H1 (cell line): ENCODE data around the gene KCNE1. TPM values are rescaled to one million over a fixed set of nuclear protein-coding genes. Genes with fewer than 3 reads are reported as not detected.

Experiments
- CTCF ChIA-PET: fragments of 300-600 bp; sonication (Branson Sonifier 250); formaldehyde crosslinking; loops from one replicate; lab custom pipeline; 2021; ENCODE audit not compliant: partially characterized antibody; lab: Charles Lee
- POLR2A ChIA-PET: fragments of 300-600 bp; sonication (Branson Sonifier 250); formaldehyde crosslinking; loops from one replicate; lab custom pipeline; 2021; ENCODE audit warnings: inconsistent platforms; ENCODE audit not compliant: partially characterized antibody; lab: Charles Lee
- DNase-seq, 2 experiments: peaks; one replicate each; pipeline versions ENCODE4 v3.0.0 to v3.0.0-alpha.2; 2010 to 2022; ENCODE audit warnings: low spot score in 2 of 2, low read depth in 1 of 2, mixed read lengths in 1 of 2
- FAIRE-seq: peaks from 2 replicates; lab custom pipeline; 2011; peaks lifted over from hg19 to GRCh38; lab: Jason Lieb, UNC
- H2AFZ ChIP-seq: 2 replicates; pipeline ENCODE4 v1.8.1; 2012; ENCODE audit warnings: low read length, inconsistent platforms
- H2AK5ac ChIP-seq: 2 replicates; pipeline ENCODE4 v1.6.1; 2013; ENCODE audit warnings: low read depth, low read length
- H2BK120ac ChIP-seq: replicated peaks from 2 replicates; pipeline ENCODE3; 2013; ENCODE audit warnings: low read depth, low read length, inconsistent platforms
- H2BK12ac ChIP-seq: 2 replicates; pipeline ENCODE4 v1.6.1; 2013; ENCODE audit warnings: low read depth, low read length
- H2BK15ac ChIP-seq: 2 replicates; pipeline ENCODE4 v1.6.1; 2013; ENCODE audit warnings: low read length
- H2BK20ac ChIP-seq: 2 replicates; pipeline ENCODE4 v1.6.1; 2013; ENCODE audit warnings: low read length
- H2BK5ac ChIP-seq: 2 replicates; pipeline ENCODE4 v1.6.1; 2013; ENCODE audit warnings: low read depth, low read length
- H3K14ac ChIP-seq: 2 replicates; pipeline ENCODE4 v1.6.1; 2013; ENCODE audit warnings: inconsistent platforms; ENCODE audit not compliant: insufficient read length
- H3K18ac ChIP-seq: 2 replicates; pipeline ENCODE4 v1.6.1; 2013; ENCODE audit warnings: low read length; ENCODE audit errors: extremely low read depth
- H3K23ac ChIP-seq: 2 replicates; pipeline ENCODE4 v1.6.1; 2013; ENCODE audit warnings: inconsistent platforms; ENCODE audit not compliant: insufficient read length
- H3K23me2 ChIP-seq: 2 replicates; pipeline ENCODE4 v1.6.1; 2013; ENCODE audit warnings: low read depth, low read length
- H3K27ac ChIP-seq: 2 replicates; pipeline ENCODE4 v1.6.1; 2011; ENCODE audit warnings: low read depth, low read length, inconsistent platforms
- H3K27me3 ChIP-seq, 4 experiments: replicated peaks in 1 of 4; 1 replicate in 1 of 4; 2 replicates in 3 of 4; pipeline versions ENCODE4 v1.6.1 to v1.8.1; 2011 to 2013; ENCODE audit warnings: low read length in 3 of 4, mild to moderate bottlenecking in 3 of 4, inconsistent platforms in 2 of 4, mixed read lengths in 2 of 4, moderate library complexity in 1 of 4; ENCODE audit not compliant: control insufficient read depth in 3 of 4, insufficient read depth in 3 of 4; ENCODE audit errors: extremely low read depth in 1 of 4
- H3K36me3 ChIP-seq, 4 experiments: 2 replicates each; pipeline versions ENCODE4 v1.6.1 to v1.8.1; 2011 to 2013; ENCODE audit warnings: mild to moderate bottlenecking in 4 of 4, low read length in 3 of 4, moderate library complexity in 2 of 4, control low read depth in 1 of 4, inconsistent platforms in 1 of 4; ENCODE audit not compliant: insufficient read depth in 4 of 4, control insufficient read depth in 2 of 4
- H3K4ac ChIP-seq: replicated peaks from 2 replicates; pipeline ENCODE3; 2013; ENCODE audit warnings: low read length, low read depth, mixed read lengths, inconsistent platforms; ENCODE audit not compliant: insufficient read length
- H3K4me1 ChIP-seq, 4 experiments: replicated peaks in 1 of 4; 1 replicate in 1 of 4; 2 replicates in 3 of 4; pipeline versions ENCODE4 v1.6.1 to v1.8.1; 2011 to 2013; ENCODE audit warnings: low read length in 3 of 4, inconsistent platforms in 2 of 4, mixed read lengths in 1 of 4; ENCODE audit not compliant: insufficient read depth in 4 of 4, control insufficient read depth in 3 of 4
- H3K4me2 ChIP-seq, 2 experiments: 2 replicates each; pipeline versions ENCODE4 v1.6.1 to v1.8.1; 2011 to 2013; ENCODE audit warnings: low read depth in 2 of 2, low read length in 2 of 2, control low read depth in 1 of 2, inconsistent platforms in 1 of 2, mild to moderate bottlenecking in 1 of 2; ENCODE audit not compliant: insufficient read depth in 1 of 2
- H3K4me3 ChIP-seq, 4 experiments: fragments of 200-600, 300-600 bp in 1 of 4; sonication (generic), shearing (Covaris generic), sonication (Bioruptor Twin) in 1 of 4; 2 replicates each; pipeline versions ENCODE4 v1.5.1 to v1.8.1; 2011 to 2016; ENCODE audit warnings: low read length in 4 of 4, low read depth in 3 of 4, control low read depth in 2 of 4, inconsistent platforms in 2 of 4, mild to moderate bottlenecking in 2 of 4, mixed read lengths in 1 of 4, moderate library complexity in 1 of 4; ENCODE audit not compliant: insufficient read depth in 2 of 4; ENCODE audit errors: extremely low read depth in 1 of 4
- H3K56ac ChIP-seq: replicated peaks from 2 replicates; pipeline ENCODE3; 2013; ENCODE audit warnings: low read depth, mild to moderate bottlenecking, mixed read lengths, low read length, inconsistent platforms; ENCODE audit not compliant: insufficient read length
- H3K79me1 ChIP-seq: 2 replicates; pipeline ENCODE4 v1.6.1; 2013; ENCODE audit warnings: low read depth, low read length, control low read depth
- H3K79me2 ChIP-seq, 2 experiments: 2 replicates each; pipeline versions ENCODE4 v1.6.1 to v1.8.1; 2012 to 2013; ENCODE audit warnings: low read length in 2 of 2, mild to moderate bottlenecking in 2 of 2, inconsistent platforms in 1 of 2; ENCODE audit not compliant: insufficient read depth in 2 of 2, control insufficient read depth in 1 of 2
- H3K9ac ChIP-seq, 4 experiments: replicated peaks in 1 of 4; 1 replicate in 1 of 4; 2 replicates in 3 of 4; pipeline versions ENCODE4 v1.6.1 to v1.8.1; 2011 to 2013; ENCODE audit warnings: low read depth in 3 of 4, low read length in 3 of 4, control low read depth in 2 of 4, mild to moderate bottlenecking in 2 of 4, moderate library complexity in 2 of 4, inconsistent platforms in 1 of 4; ENCODE audit errors: extremely low read depth in 1 of 4
- H3K9me3 ChIP-seq, 2 experiments: 2 replicates each; pipeline versions ENCODE4 v1.6.1 to v1.8.1; 2012 to 2013; ENCODE audit warnings: mild to moderate bottlenecking in 2 of 2, moderate library complexity in 2 of 2, control low read depth in 1 of 2, inconsistent platforms in 1 of 2, low read depth in 1 of 2, low read length in 1 of 2, mixed read lengths in 1 of 2; ENCODE audit not compliant: insufficient read depth in 2 of 2
- H4K20me1 ChIP-seq, 2 experiments: replicated peaks in 1 of 2; 2 replicates each; pipeline versions ENCODE3 to v1.8.1; 2011 to 2013; ENCODE audit warnings: inconsistent platforms in 2 of 2, low read length in 2 of 2, mild to moderate bottlenecking in 1 of 2; ENCODE audit not compliant: insufficient read depth in 2 of 2, control insufficient read depth in 1 of 2
- H4K5ac ChIP-seq: 2 replicates; pipeline ENCODE4 v1.6.1; 2013; ENCODE audit warnings: low read length, low read depth, mixed read lengths, inconsistent platforms; ENCODE audit not compliant: insufficient read length
- H4K8ac ChIP-seq: 2 replicates; pipeline ENCODE4 v1.8.0; 2013; ENCODE audit warnings: mild to moderate bottlenecking, moderate library complexity, low read length, inconsistent platforms; ENCODE audit not compliant: insufficient read depth; ENCODE audit errors: extremely low read depth
- H4K91ac ChIP-seq: replicated peaks from 2 replicates; pipeline ENCODE3; 2013; ENCODE audit warnings: low read length, mixed read lengths, inconsistent platforms; ENCODE audit not compliant: insufficient read length
- ATF3 ChIP-seq: IDR thresholded peaks from 2 replicates; pipeline ENCODE4 v1.6.1; 2011; ENCODE audit warnings: low read depth, mild to moderate bottlenecking, low read length; ENCODE audit not compliant: insufficient read depth
- CBX8 ChIP-seq: fragments of 300-800, 300-1000 bp; sonication (generic); IDR thresholded peaks from 2 replicates; pipeline ENCODE4 v1.7.1; 2016; ENCODE audit warnings: low read depth, low read length, borderline replicate concordance
- FOSL1 ChIP-seq: IDR thresholded peaks from 2 replicates; pipeline ENCODE4 v1.6.1; 2011; ENCODE audit warnings: mild to moderate bottlenecking, low read depth, low read length, moderate library complexity; ENCODE audit not compliant: insufficient read depth
- GTF2F1 ChIP-seq: IDR thresholded peaks from 2 replicates; pipeline ENCODE4 v1.6.1; 2012; ENCODE audit warnings: low read depth, low read length, improper control_type of control experiment, borderline replicate concordance
- JUN ChIP-seq: IDR thresholded peaks from 2 replicates; pipeline ENCODE4 v1.6.1; 2011; ENCODE audit warnings: low read depth, mild to moderate bottlenecking, improper control_type of control experiment, low read length
- MAFK ChIP-seq: IDR thresholded peaks from 2 replicates; pipeline ENCODE4 v1.6.1; 2012; ENCODE audit warnings: low read depth, mild to moderate bottlenecking, improper control_type of control experiment, low read length
- NRF1 ChIP-seq: IDR thresholded peaks from 2 replicates; pipeline ENCODE4 v1.6.1; 2011; ENCODE audit warnings: mild to moderate bottlenecking, low read depth, low read length, improper control_type of control experiment
- RBBP5 ChIP-seq: IDR thresholded peaks from 2 replicates; pipeline ENCODE4 v1.7.1; 2012; ENCODE audit warnings: low read depth, mild to moderate bottlenecking, inconsistent platforms, low read length, moderate library complexity, borderline replicate concordance
- RNF2 ChIP-seq: fragments of 200-900, 300-1000 bp; sonication (generic); IDR thresholded peaks from 2 replicates; pipeline ENCODE4 v1.7.1; 2016; ENCODE audit warnings: borderline replicate concordance, low read depth, mild to moderate bottlenecking, antibody characterized with exemption, low read length; ENCODE audit not compliant: poor library complexity, severe bottlenecking; ENCODE audit errors: missing control alignments
- SIN3A ChIP-seq, 2 experiments: IDR thresholded peaks in 1 of 2; conservative IDR thresholded peaks in 1 of 2; 2 replicates each; pipeline ENCODE4 v1.6.1; 2011 to 2012; ENCODE audit warnings: low read length in 2 of 2, improper control_type of control experiment in 1 of 2, low read depth in 1 of 2, mild to moderate bottlenecking in 1 of 2
- SIRT6 ChIP-seq: IDR thresholded peaks from one replicate; pipeline ENCODE4 v1.7.1; 2012; ENCODE audit warnings: low read length, inconsistent platforms
- WGBS, 2 experiments: shearing (Covaris generic) in 1 of 2; methylation state at CpG; one replicate each; pipeline versions ENCODE4 v1.1.6 to v1.1.7; 2013 to 2015; ENCODE audit warnings: low lambda C conversion rate in 2 of 2, mixed read lengths in 2 of 2, inconsistent platforms in 1 of 2, low coverage in 1 of 2, missing lambda C conversion rate in 1 of 2; ENCODE audit not compliant: insufficient replicate concordance in 2 of 2, insufficient coverage in 1 of 2, insufficient read length in 1 of 2; ENCODE audit errors: extremely low coverage in 1 of 2, missing lambda C conversion rate in 1 of 2; 5-methylcytosine and 5-hydroxymethylcytosine counted together
- polyA plus RNA-seq, 7 experiments: library from polyadenylated mRNA; depleted of rRNA in 3 of 7; stranded (reverse) in 5 of 7; unstranded in 2 of 7; fragments of >200 nt in 5 of 7; fragments of 200-250 nt in 2 of 7; gene quantifications; 1 replicate in 5 of 7; 2 replicates in 1 of 7; 4 replicates in 1 of 7; pipeline versions ENCODE4 v1.2.1 to v1.2.3, GENCODE V29; 2011 to 2013; ENCODE audit warnings: missing spikeins in 2 of 7, mixed read lengths in 2 of 7
- total RNA-seq: library from RNA; stranded (reverse); fragmentation: NEBNext Ultra II Directional; extraction: Animal tissue kit (Norgen Biotek cat#: 25700); gene quantifications from 2 replicates; pipeline ENCODE4 v1.2.1, GENCODE V29; 2021

KCNE1 gene
- total and polyA plus RNA-seq, 2 of the 8 experiments (the other 6 are each of a cell fraction or from before 2014, with no cell fraction given), result 0.08 to 0.28 TPM

DNA sequence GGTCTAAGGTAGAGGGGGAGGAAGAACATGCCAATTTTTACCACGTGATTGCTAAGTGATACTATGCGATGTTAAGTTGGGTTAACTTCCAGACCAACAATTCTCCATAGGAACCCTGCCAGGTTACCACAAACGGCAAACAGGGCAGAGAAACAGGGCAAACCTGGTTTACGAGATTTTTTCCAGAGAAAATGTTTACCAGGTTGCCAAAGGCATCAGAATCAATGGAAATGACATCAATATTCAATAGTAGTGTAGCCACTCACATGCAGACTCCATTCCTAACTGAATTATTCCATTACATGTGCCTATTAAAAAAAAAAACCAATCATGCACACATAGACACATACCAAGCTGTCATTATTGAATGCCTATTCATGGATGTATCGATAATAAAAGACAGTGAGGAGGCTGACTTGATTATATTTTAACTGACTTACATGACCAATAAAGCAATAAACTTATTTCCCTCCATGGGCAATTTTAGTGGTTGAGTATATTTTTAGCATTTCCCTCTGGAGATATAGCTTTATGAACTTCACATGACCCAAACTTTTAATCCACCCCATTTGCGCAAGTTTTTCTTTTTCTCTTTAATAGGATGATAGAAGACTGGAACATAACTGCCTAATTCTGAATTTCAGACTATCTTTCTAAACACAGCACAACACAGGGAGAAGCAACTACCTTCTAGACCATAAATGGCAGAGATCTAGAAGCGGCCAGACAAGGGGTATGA lies 40.5 kb upstream of the KCNE1 start:
- Histone ChIP-seq H3K23me2 (no peaks in the 10 kb centered on the region), H4K20me1 (no peaks in the 10 kb centered on the region), H3K9me3 (peaks cover 8 to 16% of the 10 kb centered on the region in 2 experiments; a peak in 2 of 4 replicates), H2AK5ac (no peak overlapping the region), H2BK5ac (no peak overlapping the region), H2BK20ac (no peak overlapping the region), H3K36me3 (peaks cover 0 to 2% (median 0%) of the 10 kb centered on the region in 4 experiments; a peak in 1 of 8 replicates), H2BK12ac (no peak overlapping the region), H4K5ac (no peak overlapping the region), H2AFZ (no peak overlapping the region), H3K79me1 (no peaks in the 10 kb centered on the region), H3K4me2 (no peak overlapping the region), H3K14ac (no peak overlapping the region), H3K56ac (no peak overlapping the region), H3K9ac (no peak overlapping the region), H4K8ac (no peak overlapping the region), H3K27me3 (no peaks in the 10 kb centered on the region), H3K23ac (no peak overlapping the region), H3K4me1 (no peaks in the 10 kb centered on the region), H3K18ac (no peak overlapping the region), H3K4ac (no peak overlapping the region), H3K79me2 (no peaks in the 10 kb centered on the region), H3K4me3 (no peak overlapping the region), H3K27ac (no peak overlapping the region), H2BK120ac (no peak overlapping the region), H4K91ac (no peak overlapping the region), H2BK15ac (no peak overlapping the region)
- DNase-seq, result no peak
- ChIA-PET POLR2A (interaction anchor here (0.6 kb wide), 1 partner anchor 79 kb away, joined by 4 read pairs; no protein-coding TSS in a partner anchor), CTCF (interaction anchor here (0.7 to 1.5 kb wide), 4 partner anchors 30 to 185 kb away, joined by 3 to 5 read pairs (median 4); no protein-coding TSS in a partner anchor)
- 94% methylated on average over 7 of the region's 7 CpGs; no CpG with 5 or more reads in 1 of the 2 experiments for WGBS, 2 experiments
- no peak for FAIRE-seq
- TF ChIP-seq GTF2F1, result no peak
- no peak for TF ChIP-seq NRF1
- TF ChIP-seq RNF2, result no peak
- no peak for TF ChIP-seq RBBP5
- no peak for TF ChIP-seq JUN
- no peak for TF ChIP-seq MAFK
- no peak for TF ChIP-seq SIN3A (conservative IDR thresholded peaks at IDR 0.05 in 1 of 2, IDR thresholded peaks at IDR 0.05 in 1 of 2; ENCODE audit: low read depth in 1 of 2, low read length in 2 of 2)
- no peak for TF ChIP-seq FOSL1
- no peak for TF ChIP-seq CBX8
- TF ChIP-seq ATF3, result no peak
- no peak for TF ChIP-seq SIRT6
